Breast epithelium (tissue), 4 donors: Measurements from ENCODE around the gene ABLIM2. TPM values are rescaled to one million over a fixed set of nuclear protein-coding genes. Genes with fewer than 3 reads are reported as not detected.

Experiments
- DNase-seq, 2 donors: peaks; one replicate each; pipeline ENCODE4 v3.0.0-alpha.2; 2019; ENCODE audit warnings: low spot score in 2 of 2
- H3K27ac ChIP-seq, 2 donors: fragments of 200-600 bp; sonication (generic) in 1 of 2; one replicate each; pipeline ENCODE4 v1.5.1; 2016 to 2019; ENCODE audit warnings: mild to moderate bottlenecking in 1 of 2
- H3K27me3 ChIP-seq, 2 donors: fragments of 200-600 bp; sonication (generic) in 1 of 2; one replicate each; pipeline versions ENCODE4 v1.5.1 to v1.6.0; 2017 to 2019; ENCODE audit warnings: control low read depth in 1 of 2, mild to moderate bottlenecking in 1 of 2
- H3K36me3 ChIP-seq: fragments of 200-600 bp; one replicate; pipeline ENCODE4 v1.5.1; 2019
- H3K4me1 ChIP-seq, 2 donors: fragments of 200-600 bp; sonication (generic); one replicate each; pipeline ENCODE4 v1.5.1; 2016 to 2019; ENCODE audit warnings: control low read depth in 1 of 2
- H3K4me3 ChIP-seq, 3 donors: fragments of 200-600 bp; sonication (generic); 1 replicate in 2 of 3; 2 replicates in 1 of 3; pipeline ENCODE4 v1.5.1; 2016 to 2019; ENCODE audit warnings: mild to moderate bottlenecking in 3 of 3, moderate library complexity in 2 of 3
- H3K9me3 ChIP-seq, 2 donors: fragments of 200-600 bp; sonication (generic) in 1 of 2; one replicate each; pipeline ENCODE4 v1.5.1; 2016 to 2019; ENCODE audit warnings: control low read depth in 1 of 2
- CTCF ChIP-seq, 3 donors: fragments of 450-650 bp; IDR thresholded peaks; one replicate each; pipeline ENCODE4 v1.5.1; 2016 to 2017; ENCODE audit warnings: antibody characterized with exemption in 3 of 3, mild to moderate bottlenecking in 3 of 3, moderate library complexity in 3 of 3
- POLR2A ChIP-seq: fragments of 450-650 bp; IDR thresholded peaks from one replicate; pipeline ENCODE4 v1.6.1; 2016; ENCODE audit warnings: antibody characterized with exemption, mild to moderate bottlenecking, moderate library complexity
- POLR2AphosphoS5 ChIP-seq, 3 donors: sonication (generic); formaldehyde crosslinking; IDR thresholded peaks; one replicate each; pipeline ENCODE4 v1.6.1; 2017; ENCODE audit warnings: antibody characterized with exemption in 3 of 3
- intact Hi-C: fragments of 100-400 bp; cut with DNase I; formaldehyde crosslinking; loops from one replicate; pipeline ENCODE4 v1.15.1; 2023; ENCODE audit warnings: low total_unique reads
- total RNA-seq, 3 donors: library from RNA; depleted of rRNA; stranded (reverse); fragments of >200 nt; gene quantifications; one replicate each; pipeline ENCODE4 v1.1.0, GENCODE V29; 2016

The ABLIM2 gene
- total RNA-seq, 3 donors from 2014 or later, result 4.8 to 11.5 (median 8.2) TPM

GRCh38 chr4:8204576-8205227, 46.1 kb upstream of the ABLIM2 start:
- no peaks in the 10 kb centered on the region for H3K36me3 ChIP-seq
- DNase-seq, result no peak
- H3K4me1 ChIP-seq, result peaks cover 0 to 10% of the 10 kb centered on the region in 2 donors
- H3K9me3 ChIP-seq, result no peaks in the 10 kb centered on the region
- intact Hi-C loops, result loop anchor here (1.0 kb wide), 1 partner anchor 26 kb away; no protein-coding TSS in a partner anchor
- no peaks in the 10 kb centered on the region for H3K27me3 ChIP-seq
- H3K4me3 ChIP-seq, result no peak overlapping the region
- H3K27ac ChIP-seq, result no peak overlapping the region
- TF ChIP-seq POLR2A (no peak), POLR2AphosphoS5 (IDR thresholded peaks at IDR 0.05) (no peak), CTCF (IDR thresholded peaks at IDR 0.05) (no peak)

DNA sequence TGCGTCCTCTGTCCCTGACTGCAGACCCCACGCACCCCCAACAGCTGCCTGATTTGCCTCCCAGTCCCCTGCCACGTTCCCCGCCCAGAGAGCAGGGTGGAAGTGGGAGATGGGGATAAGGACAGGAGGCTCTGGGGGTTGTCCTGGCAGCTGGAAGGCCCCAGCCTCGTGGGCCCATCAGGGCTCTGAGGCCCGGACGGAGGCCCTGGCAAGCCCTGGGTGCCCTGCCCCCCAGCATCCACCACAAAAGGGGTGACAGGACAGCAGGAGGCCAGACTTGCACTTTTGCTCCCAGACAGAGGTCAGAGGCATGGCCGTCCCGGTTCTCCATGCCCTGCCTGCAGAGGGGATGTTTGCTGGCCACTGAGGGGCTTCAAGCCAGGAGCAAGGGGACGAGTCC, 45.2 kb upstream of the ABLIM2 start:
- no peaks in the 10 kb centered on the region for H3K27me3 ChIP-seq
- intact Hi-C loops, result no loop called here
- no peak for DNase-seq
- H3K9me3 ChIP-seq, result no peaks in the 10 kb centered on the region
- no peak overlapping the region for H3K27ac ChIP-seq
- H3K36me3 ChIP-seq, result no peaks in the 10 kb centered on the region
- no peak for TF ChIP-seq POLR2AphosphoS5 (IDR thresholded peaks at IDR 0.05)
- no peak for TF ChIP-seq POLR2A
- TF ChIP-seq CTCF (IDR thresholded peaks at IDR 0.05), result no peak
- peaks cover 0 to 12% of the 10 kb centered on the region in 2 donors for H3K4me1 ChIP-seq
- no peak overlapping the region for H3K4me3 ChIP-seq

- TF ChIP-seq POLR2AphosphoS5 (IDR thresholded peaks at IDR 0.05), result no peak
- no peak for TF ChIP-seq CTCF (IDR thresholded peaks at IDR 0.05)
- no peak for TF ChIP-seq POLR2A
- no peak for DNase-seq
- no peaks in the 10 kb centered on the region for H3K36me3 ChIP-seq
- intact Hi-C loops, result no loop called here
- no peak overlapping the region for H3K27ac ChIP-seq
- no peaks in the 10 kb centered on the region for H3K9me3 ChIP-seq
- no peaks in the 10 kb centered on the region for H3K27me3 ChIP-seq
- H3K4me3 ChIP-seq, result no peak overlapping the region
- H3K4me1 ChIP-seq, result peaks cover 0 to 17% of the 10 kb centered on the region in 2 donors
Observed at GRCh38 chr4:8203052-8203401, 44.4 kb upstream of the ABLIM2 start.

- Histone ChIP-seq H3K4me1 (peaks cover 0 to 17% of the 10 kb centered on the region in 2 donors), H3K9me3 (no peaks in the 10 kb centered on the region), H3K36me3 (no peaks in the 10 kb centered on the region), H3K4me3 (peak overlapping the region in 2 of 3 donors; percentile 48 to 53), H3K27ac (no peak overlapping the region), H3K27me3 (no peaks in the 10 kb centered on the region)
- intact Hi-C loops, result no loop called here
- no peak for DNase-seq
- TF ChIP-seq POLR2AphosphoS5 (IDR thresholded peaks at IDR 0.05), result no peak
- no peak for TF ChIP-seq CTCF (IDR thresholded peaks at IDR 0.05)
- TF ChIP-seq POLR2A, result no peak
Observed at GRCh38 chr4:8202108-8203051, 43.8 kb upstream of the ABLIM2 start.

GRCh38 chr4:8201321-8201781, 42.7 kb upstream of the ABLIM2 start:
- TF ChIP-seq POLR2AphosphoS5 (IDR thresholded peaks at IDR 0.05) (no peak), POLR2A (no peak), CTCF (IDR thresholded peaks at IDR 0.05) (no peak)
- Histone ChIP-seq H3K4me1 (peaks cover 0 to 17% of the 10 kb centered on the region in 2 donors), H3K27ac (peak overlapping the region in 1 of 2 donors; percentile 82), H3K36me3 (no peaks in the 10 kb centered on the region), H3K9me3 (no peaks in the 10 kb centered on the region), H3K4me3 (peak overlapping the region; percentile 48 to 66 (median 53)), H3K27me3 (no peaks in the 10 kb centered on the region)
- intact Hi-C loops, result no loop called here
- no peak for DNase-seq
